ENCODE results near the gene GPRIN3. TPM values are rescaled to one million over a fixed set of nuclear protein-coding genes. Genes with fewer than 3 reads are reported as not detected.

The GPRIN3 gene
- total RNA-seq, 1 donor from 2014 or later: 2.1 TPM

DNA sequence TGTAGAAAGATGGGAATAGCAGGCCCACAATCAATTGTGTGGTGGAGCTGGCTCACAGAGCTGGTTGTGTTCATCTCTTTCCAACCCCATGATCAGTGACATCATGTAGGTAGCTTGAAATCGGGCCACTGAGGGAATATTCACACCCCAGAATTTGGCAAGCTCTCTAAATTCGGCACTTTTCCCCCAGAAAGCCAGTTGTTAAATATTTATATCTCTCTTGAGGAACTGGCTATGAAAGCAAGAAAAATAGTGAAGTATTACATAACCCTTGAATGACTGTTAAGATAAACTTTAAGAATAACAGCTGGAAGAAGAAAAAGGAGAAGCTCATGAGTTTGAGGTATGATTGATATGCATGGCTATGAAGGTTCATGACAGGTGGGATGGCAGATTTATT is 38.9 kb downstream of the GPRIN3 start:
- Histone ChIP-seq H3K27me3 (no peaks in the 10 kb centered on the region), H3K36me3 (no peaks in the 10 kb centered on the region), H3K9me3 (no peaks in the 10 kb centered on the region), H3K4me1 (no peaks in the 10 kb centered on the region), H3K27ac (no peak overlapping the region), H3K4me3 (no peak overlapping the region)
- intact Hi-C loops (cut with DNase I): no loop called here
- no peak for DNase-seq (ENCODE audit: low spot score in 2 of 2)
- TF ChIP-seq CTCF (IDR thresholded peaks at IDR 0.05): no peak

GRCh38 chr4:89267846-89268245 is 39.8 kb downstream of the GPRIN3 start:
- no peaks in the 10 kb centered on the region for H3K36me3 ChIP-seq
- DNase-seq (ENCODE audit: low spot score in 2 of 2): no peak
- TF ChIP-seq CTCF (IDR thresholded peaks at IDR 0.05): no peak
- H3K4me1 ChIP-seq: no peaks in the 10 kb centered on the region
- intact Hi-C loops (cut with DNase I): no loop called here
- H3K27me3 ChIP-seq: no peaks in the 10 kb centered on the region
- H3K27ac ChIP-seq: no peak overlapping the region
- H3K4me3 ChIP-seq: no peak overlapping the region
- no peaks in the 10 kb centered on the region for H3K9me3 ChIP-seq

- Histone ChIP-seq H3K4me3 (no peak overlapping the region), H3K27me3 (no peaks in the 10 kb centered on the region), H3K9me3 (no peaks in the 10 kb centered on the region), H3K27ac (no peak overlapping the region), H3K4me1 (no peaks in the 10 kb centered on the region), H3K36me3 (no peaks in the 10 kb centered on the region)
- TF ChIP-seq CTCF (IDR thresholded peaks at IDR 0.05): no peak
- no peak for DNase-seq (ENCODE audit: low spot score in 2 of 2)
- intact Hi-C loops (cut with DNase I): no loop called here
Observed at GRCh38 chr4:89267392-89267791, 40.2 kb downstream of the GPRIN3 start.

- H3K36me3 ChIP-seq: no peaks in the 10 kb centered on the region
- no peaks in the 10 kb centered on the region for H3K9me3 ChIP-seq
- no peaks in the 10 kb centered on the region for H3K4me1 ChIP-seq
- H3K27me3 ChIP-seq: no peaks in the 10 kb centered on the region
- no peak overlapping the region for H3K27ac ChIP-seq
- intact Hi-C loops (cut with DNase I): no loop called here
- TF ChIP-seq CTCF (IDR thresholded peaks at IDR 0.05): no peak
- H3K4me3 ChIP-seq: no peak overlapping the region
- no peak for DNase-seq (ENCODE audit: low spot score in 2 of 2)
Observed at GRCh38 chr4:89266128-89266527, 41.5 kb downstream of the GPRIN3 start.

DNA sequence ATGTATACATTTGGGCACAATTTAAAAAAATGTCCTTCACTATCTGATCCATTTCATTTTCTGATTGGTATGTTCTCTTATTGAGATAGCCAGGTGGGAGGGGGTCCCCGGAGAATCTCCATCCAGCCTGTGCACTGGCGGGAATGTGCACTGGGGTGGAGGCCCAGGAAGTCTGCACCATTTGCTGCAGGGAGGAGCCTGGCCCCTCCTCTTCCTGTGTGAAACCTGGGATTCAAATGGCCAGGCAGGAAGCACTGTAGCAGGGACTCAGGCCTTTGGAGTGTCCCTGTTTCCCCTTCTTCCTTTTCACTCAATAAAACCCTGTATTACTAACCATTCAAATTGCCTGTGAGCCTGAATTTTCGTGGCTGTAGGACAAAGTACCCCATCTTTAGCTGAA is 44.3 kb downstream of the GPRIN3 start:
- Histone ChIP-seq H3K27ac (no peak overlapping the region), H3K4me3 (no peak overlapping the region), H3K4me1 (no peaks in the 10 kb centered on the region), H3K27me3 (no peaks in the 10 kb centered on the region), H3K36me3 (no peaks in the 10 kb centered on the region), H3K9me3 (no peaks in the 10 kb centered on the region)
- no peak for TF ChIP-seq CTCF (IDR thresholded peaks at IDR 0.05)
- no peak for DNase-seq (ENCODE audit: low spot score in 2 of 2)
- intact Hi-C loops (cut with DNase I): no loop called here

GRCh38 chr4:89259301-89260028 is 48.1 kb downstream of the GPRIN3 start:
- H3K27me3 ChIP-seq: no peaks in the 10 kb centered on the region
- H3K9me3 ChIP-seq: no peaks in the 10 kb centered on the region
- TF ChIP-seq CTCF (IDR thresholded peaks at IDR 0.05): no peak
- no peak overlapping the region for H3K27ac ChIP-seq
- DNase-seq (ENCODE audit: low spot score in 2 of 2): no peak
- no peaks in the 10 kb centered on the region for H3K36me3 ChIP-seq
- H3K4me3 ChIP-seq: no peak overlapping the region
- no peaks in the 10 kb centered on the region for H3K4me1 ChIP-seq
- intact Hi-C loops (cut with DNase I): no loop called here

Measured in ascending aorta (tissue), 2 donors.